Measurements from ENCODE around the gene KRTAP5-2. TPM values are rescaled to one million over a fixed set of nuclear protein-coding genes. Genes with fewer than 3 reads are reported as not detected.
"Not testable (repeated sequence)": the region's sequence is repeated elsewhere in the genome, so short reads cannot be mapped to it uniquely, and the experiment has no call there.

KRTAP5-2 gene
- total RNA-seq, 1 donor from 2014 or later, result not detected

DNA sequence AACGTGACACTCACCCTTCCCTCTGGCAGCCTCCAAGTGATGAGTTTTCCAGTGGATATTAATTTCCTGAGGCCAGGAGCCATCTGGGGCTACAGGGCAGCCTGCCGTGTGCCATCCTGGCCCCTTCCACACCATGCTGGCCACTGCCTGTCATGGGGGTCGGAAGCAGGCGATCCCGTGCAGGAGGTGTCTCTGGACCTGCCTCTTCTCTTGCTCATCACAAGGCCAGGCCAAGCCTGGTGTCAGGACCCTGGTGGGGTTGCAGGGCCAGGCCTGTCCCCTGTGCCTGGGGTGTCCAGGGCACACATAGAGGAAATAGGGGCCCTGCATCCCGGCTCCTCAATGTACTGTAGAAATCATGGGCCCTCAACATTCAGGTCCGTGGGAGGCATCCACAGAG lies 6.6 kb upstream of the KRTAP5-2 start:
- Histone ChIP-seq H3K9me3 (no peaks in the 10 kb centered on the region), H3K27me3 (no peaks in the 10 kb centered on the region), H3K27ac (no peak overlapping the region), H3K4me3 (no peak overlapping the region), H3K36me3 (no peaks in the 10 kb centered on the region), H3K4me1 (no peaks in the 10 kb centered on the region)
- DNase-seq, result no peak
- peak; percentile 20 for ATAC-seq
- intact Hi-C loops (cut with DNase I), result no loop called here
- no peak for TF ChIP-seq CTCF (IDR thresholded peaks at IDR 0.05)

GRCh38 chr11:1604181-1604580 lies 6.1 kb upstream of the KRTAP5-2 start:
- no peaks in the 10 kb centered on the region for H3K4me1 ChIP-seq
- intact Hi-C loops (cut with DNase I), result no loop called here
- no peaks in the 10 kb centered on the region for H3K27me3 ChIP-seq
- no peaks in the 10 kb centered on the region for H3K9me3 ChIP-seq
- H3K4me3 ChIP-seq, result no peak overlapping the region
- ATAC-seq (peak; percentile 8), DNase-seq (no peak)
- H3K27ac ChIP-seq, result no peak overlapping the region
- TF ChIP-seq CTCF (IDR thresholded peaks at IDR 0.05), result no peak
- H3K36me3 ChIP-seq, result no peaks in the 10 kb centered on the region

DNA sequence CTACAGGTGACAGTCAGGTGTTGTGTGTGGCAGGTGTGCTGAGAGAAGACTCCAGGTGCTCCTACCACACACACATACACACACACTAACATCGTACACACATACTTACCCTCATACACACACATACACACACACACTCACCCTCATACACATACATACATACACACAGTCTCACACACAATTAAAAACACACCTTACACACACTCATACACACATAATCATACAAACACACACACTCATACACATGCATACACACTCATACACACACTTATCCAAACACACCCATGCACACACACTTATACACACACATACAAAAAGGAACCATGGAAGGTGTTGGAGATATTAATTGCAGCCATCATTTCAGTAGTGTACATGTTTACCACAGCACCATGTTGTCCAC lies 5.5 kb upstream of the KRTAP5-2 start:
- ATAC-seq, result no peak
- no peak for DNase-seq
- Histone ChIP-seq H3K36me3 (no peaks in the 10 kb centered on the region), H3K4me1 (no peaks in the 10 kb centered on the region), H3K27ac (no peak overlapping the region), H3K9me3 (no peaks in the 10 kb centered on the region), H3K4me3 (no peak overlapping the region), H3K27me3 (no peaks in the 10 kb centered on the region)
- intact Hi-C loops (cut with DNase I), result no loop called here
- TF ChIP-seq CTCF (IDR thresholded peaks at IDR 0.05), result no peak

GRCh38 chr11:1601663-1602062 lies 3.6 kb upstream of the KRTAP5-2 start:
- intact Hi-C loops (cut with DNase I); H3K9me3 ChIP-seq; H3K36me3 ChIP-seq; DNase-seq; H3K4me3 ChIP-seq; ATAC-seq; H3K4me1 ChIP-seq; H3K27me3 ChIP-seq; H3K27ac ChIP-seq: not testable (repeated sequence)

- intact Hi-C loops (cut with DNase I), result no loop called here
- no peak for ATAC-seq
- H3K27me3 ChIP-seq, result peaks cover 5% of the 10 kb centered on the region
- no peak for DNase-seq
- H3K9me3 ChIP-seq, result no peaks in the 10 kb centered on the region
- no peak for TF ChIP-seq CTCF (IDR thresholded peaks at IDR 0.05)
- H3K27ac ChIP-seq, result no peak overlapping the region
- no peaks in the 10 kb centered on the region for H3K36me3 ChIP-seq
- H3K4me1 ChIP-seq, result peaks cover 3% of the 10 kb centered on the region
- H3K4me3 ChIP-seq, result no peak overlapping the region
Measured at GRCh38 chr11:1600626-1601025, 2.5 kb upstream of the KRTAP5-2 start.

DNA sequence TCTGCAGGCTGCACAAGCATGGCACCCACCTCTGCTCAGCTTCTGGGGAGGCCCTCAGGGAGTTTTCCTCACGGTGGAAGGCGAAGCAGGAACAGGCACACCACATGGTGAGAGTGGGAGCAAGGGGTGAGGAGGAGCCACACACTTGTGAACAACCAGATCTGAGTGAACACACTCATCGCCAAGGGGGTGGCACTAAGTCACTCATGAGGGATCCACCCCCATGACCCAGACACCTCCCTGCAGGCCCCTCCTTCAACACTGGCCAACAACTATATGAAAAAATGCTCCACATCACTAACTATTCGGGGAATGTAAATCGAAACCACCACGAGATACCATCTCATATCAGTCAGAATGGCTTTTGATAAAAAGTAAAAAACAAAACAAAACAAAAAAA lies 722 bp upstream of the KRTAP5-2 start:
- Histone ChIP-seq H3K9me3 (no peaks in the 10 kb centered on the region), H3K4me1 (peaks cover 8% of the 10 kb centered on the region), H3K27ac (no peak overlapping the region), H3K4me3 (no peak overlapping the region), H3K36me3 (no peaks in the 10 kb centered on the region), H3K27me3 (peaks cover 5% of the 10 kb centered on the region)
- intact Hi-C loops (cut with DNase I), result no loop called here
- DNase-seq (no peak), ATAC-seq (no peak)
- no peak for TF ChIP-seq CTCF (IDR thresholded peaks at IDR 0.05)

DNA sequence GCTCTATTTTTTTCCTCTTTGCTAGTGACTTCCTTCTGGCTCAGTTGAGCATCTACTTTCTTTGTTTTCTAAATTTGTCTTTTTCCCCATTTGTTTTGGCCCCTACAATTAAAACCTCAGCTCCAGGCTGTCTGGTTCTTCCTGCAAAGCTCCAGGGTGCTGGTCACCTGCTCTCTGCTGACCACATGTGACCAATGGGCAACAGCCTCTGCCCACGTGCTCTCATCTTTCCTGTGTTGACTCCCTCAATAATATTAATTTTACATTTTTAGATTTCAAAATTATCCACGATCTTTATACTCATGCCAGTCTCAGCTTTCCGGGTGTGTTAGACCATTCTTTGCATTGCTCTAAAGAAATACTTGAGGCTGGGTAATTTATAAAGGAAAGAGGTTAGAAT lies 312 bp upstream of the KRTAP5-2 start:
- intact Hi-C loops (cut with DNase I); H3K4me3 ChIP-seq; H3K27ac ChIP-seq; DNase-seq; H3K4me1 ChIP-seq; ATAC-seq; H3K9me3 ChIP-seq; H3K27me3 ChIP-seq; H3K36me3 ChIP-seq: not testable (repeated sequence)

Measured in upper lobe of right lung (tissue), 1 donor.